Measurements from ENCODE around the gene CDKN1B. TPM values are rescaled to one million over a fixed set of nuclear protein-coding genes. Genes with fewer than 3 reads are reported as not detected.

The CDKN1B gene
- total RNA-seq, 4 donors from 2014 or later: 37.8 to 71.9 (median 46.9) TPM

- TF ChIP-seq CTCF (IDR thresholded peaks at IDR 0.05) (no peak), EP300 (IDR thresholded peaks at IDR 0.05) (no peak), POLR2AphosphoS5 (IDR thresholded peaks at IDR 0.05) (no peak), POLR2A (IDR thresholded peaks at IDR 0.05) (no peak)
- no peak overlapping the region for H3K27ac ChIP-seq
- H3K4me3 ChIP-seq: no peak overlapping the region
Measured at GRCh38 chr12:12749433-12749832, 32.3 kb downstream of the CDKN1B start.

GRCh38 chr12:12755923-12756322, 38.8 kb downstream of the CDKN1B start:
- H3K27me3 ChIP-seq: no peaks in the 10 kb centered on the region
- no peaks in the 10 kb centered on the region for H3K36me3 ChIP-seq
- 90% methylated on average over 5 of the region's 5 CpGs for WGBS
- H3K4me1 ChIP-seq: no peaks in the 10 kb centered on the region
- no peak overlapping the region for H3K27ac ChIP-seq
- no peaks in the 10 kb centered on the region for H3K9me3 ChIP-seq
- DNase-seq (ENCODE audit: low spot score in 2 of 2): no peak
- no peak overlapping the region for H3K4me3 ChIP-seq
- TF ChIP-seq CTCF (IDR thresholded peaks at IDR 0.05) (no peak), POLR2AphosphoS5 (IDR thresholded peaks at IDR 0.05) (no peak), POLR2A (IDR thresholded peaks at IDR 0.05) (no peak), EP300 (IDR thresholded peaks at IDR 0.05) (no peak)

More at GRCh38 chr12:12749433-12749832, 32.3 kb downstream of the CDKN1B start:
- Histone ChIP-seq H3K27me3 (no peaks in the 10 kb centered on the region), H3K36me3 (no peaks in the 10 kb centered on the region), H3K9me3 (no peaks in the 10 kb centered on the region), H3K4me1 (no peaks in the 10 kb centered on the region)
- 96% methylated on average over 7 of the region's 7 CpGs for WGBS
- DNase-seq (ENCODE audit: low spot score in 2 of 2): no peak

GRCh38 chr12:12757121-12757520, 40.0 kb downstream of the CDKN1B start:
- no peaks in the 10 kb centered on the region for H3K36me3 ChIP-seq
- no peak overlapping the region for H3K27ac ChIP-seq
- no peaks in the 10 kb centered on the region for H3K9me3 ChIP-seq
- WGBS: 85% methylated on average over 2 of the region's 2 CpGs
- no peak for DNase-seq (ENCODE audit: low spot score in 2 of 2)
- TF ChIP-seq POLR2A (IDR thresholded peaks at IDR 0.05) (no peak), CTCF (IDR thresholded peaks at IDR 0.05) (no peak), POLR2AphosphoS5 (IDR thresholded peaks at IDR 0.05) (no peak), EP300 (IDR thresholded peaks at IDR 0.05) (no peak)
- H3K4me3 ChIP-seq: no peak overlapping the region
- no peaks in the 10 kb centered on the region for H3K27me3 ChIP-seq
- H3K4me1 ChIP-seq: no peaks in the 10 kb centered on the region

- H3K4me1 ChIP-seq: no peaks in the 10 kb centered on the region
- H3K4me3 ChIP-seq: no peak overlapping the region
- DNase-seq (ENCODE audit: low spot score in 2 of 2): no peak
- no peak for TF ChIP-seq EP300 (IDR thresholded peaks at IDR 0.05)
- no peak for TF ChIP-seq CTCF (IDR thresholded peaks at IDR 0.05)
- TF ChIP-seq POLR2A (IDR thresholded peaks at IDR 0.05): no peak
- no peak for TF ChIP-seq POLR2AphosphoS5 (IDR thresholded peaks at IDR 0.05)
- 93% methylated on average over 7 of the region's 7 CpGs for WGBS
- H3K9me3 ChIP-seq: no peaks in the 10 kb centered on the region
- no peaks in the 10 kb centered on the region for H3K27me3 ChIP-seq
- H3K36me3 ChIP-seq: no peaks in the 10 kb centered on the region
- no peak overlapping the region for H3K27ac ChIP-seq
Measured at GRCh38 chr12:12759234-12759915, 42.2 kb downstream of the CDKN1B start.

- H3K27ac ChIP-seq: no peak overlapping the region
- H3K4me1 ChIP-seq: no peaks in the 10 kb centered on the region
- no peak for TF ChIP-seq CTCF (IDR thresholded peaks at IDR 0.05)
- TF ChIP-seq EP300 (IDR thresholded peaks at IDR 0.05): no peak
- no peak for TF ChIP-seq POLR2AphosphoS5 (IDR thresholded peaks at IDR 0.05)
- no peak for TF ChIP-seq POLR2A (IDR thresholded peaks at IDR 0.05)
- no peak for DNase-seq (ENCODE audit: low spot score in 2 of 2)
- no peaks in the 10 kb centered on the region for H3K27me3 ChIP-seq
- H3K36me3 ChIP-seq: no peaks in the 10 kb centered on the region
- H3K9me3 ChIP-seq: no peaks in the 10 kb centered on the region
- no peak overlapping the region for H3K4me3 ChIP-seq
Measured at GRCh38 chr12:12764824-12765223, 47.7 kb downstream of the CDKN1B start.

All from suprapubic skin (tissue), 4 donors.